Astrocyte (in vitro differentiated cells and primary cell): Measurements from ENCODE around the gene ALLC. TPM values are rescaled to one million over a fixed set of nuclear protein-coding genes. Genes with fewer than 3 reads are reported as not detected.

Experiments
- DNase-seq: peaks from one replicate; pipeline ENCODE4 v3.0.0-alpha.2; 2010; ENCODE audit warnings: low read depth
- FAIRE-seq: peaks from 2 replicates; lab custom pipeline; 2011; peaks lifted over from hg19 to GRCh38; lab: Jason Lieb, UNC
- H2AFZ ChIP-seq: 2 replicates; pipeline ENCODE4 v1.6.0; 2012; ENCODE audit warnings: low read depth, low read length, inconsistent platforms
- H3K27ac ChIP-seq: 2 replicates; pipeline ENCODE4 v1.5.1; 2011; ENCODE audit warnings: low read depth, low read length, inconsistent platforms
- H3K27me3 ChIP-seq: 2 replicates; pipeline ENCODE4 v1.6.0; 2011; ENCODE audit warnings: low read length, inconsistent platforms; ENCODE audit not compliant: insufficient read depth
- H3K36me3 ChIP-seq: 2 replicates; pipeline ENCODE4 v1.5.1; 2011; ENCODE audit warnings: low read length, inconsistent platforms; ENCODE audit not compliant: insufficient read depth
- H3K4me1 ChIP-seq: 2 replicates; pipeline ENCODE4 v1.5.1; 2011; ENCODE audit warnings: low read length, inconsistent platforms; ENCODE audit not compliant: insufficient read depth
- H3K4me2 ChIP-seq: 2 replicates; pipeline ENCODE4 v1.6.0; 2012; ENCODE audit warnings: low read length, inconsistent platforms
- H3K4me3 ChIP-seq: 2 replicates; pipeline ENCODE4 v1.5.1; 2011; ENCODE audit warnings: low read depth, mild to moderate bottlenecking, low read length, inconsistent platforms; ENCODE audit not compliant: insufficient read depth
- H3K79me2 ChIP-seq: 2 replicates; pipeline ENCODE4 v1.6.0; 2012; ENCODE audit warnings: mild to moderate bottlenecking, low read length, inconsistent platforms; ENCODE audit not compliant: insufficient read depth
- H3K9ac ChIP-seq: 2 replicates; pipeline ENCODE4 v1.6.0; 2012; ENCODE audit warnings: mild to moderate bottlenecking, low read length, inconsistent platforms
- H3K9me3 ChIP-seq: 2 replicates; pipeline ENCODE4 v1.5.1; 2012; ENCODE audit warnings: low read depth, mild to moderate bottlenecking, low read length, inconsistent platforms; ENCODE audit not compliant: insufficient read depth
- H4K20me1 ChIP-seq: 2 replicates; pipeline ENCODE4 v1.6.0; 2012; ENCODE audit warnings: low read length, inconsistent platforms; ENCODE audit not compliant: insufficient read depth
- H3K27ac Mint-ChIP-seq: one replicate; pipeline ENCODE4 v1.8.0; 2021; ENCODE audit warnings: mild to moderate bottlenecking, mixed read lengths; ENCODE audit not compliant: unreplicated experiment
- H3K27me3 Mint-ChIP-seq: one replicate; pipeline ENCODE4 v1.8.0; 2021; ENCODE audit warnings: low read depth, mixed read lengths; ENCODE audit not compliant: unreplicated experiment
- H3K36me3 Mint-ChIP-seq: one replicate; pipeline ENCODE4 v1.8.0; 2021; ENCODE audit warnings: low read depth, mixed read lengths; ENCODE audit not compliant: unreplicated experiment
- H3K4me1 Mint-ChIP-seq: one replicate; pipeline ENCODE4 v1.8.0; 2021; ENCODE audit warnings: low read depth, mixed read lengths; ENCODE audit not compliant: unreplicated experiment
- H3K4me3 Mint-ChIP-seq: one replicate; pipeline ENCODE4 v1.8.0; 2021; ENCODE audit warnings: mild to moderate bottlenecking, moderate library complexity, mixed read lengths; ENCODE audit not compliant: unreplicated experiment
- H3K9me3 Mint-ChIP-seq: one replicate; pipeline ENCODE4 v1.8.0; 2021; ENCODE audit warnings: mild to moderate bottlenecking, mixed read lengths; ENCODE audit not compliant: unreplicated experiment
- CTCF ChIP-seq: IDR thresholded peaks from 2 replicates; pipeline ENCODE4 v1.5.1; 2011; ENCODE audit warnings: low read depth, mild to moderate bottlenecking, inconsistent platforms, low read length, moderate library complexity; ENCODE audit not compliant: insufficient read depth
- EZH2 ChIP-seq: IDR thresholded peaks from 2 replicates; pipeline ENCODE4 v1.6.1; 2012; ENCODE audit warnings: mild to moderate bottlenecking, low read length, inconsistent platforms; ENCODE audit not compliant: insufficient read depth
- total RNA-seq: library from RNA; stranded (reverse); gene quantifications from 2 replicates; pipeline ENCODE4 v1.2.1, GENCODE V29; 2021

The ALLC gene
- total RNA-seq, 1 donor from 2014 or later, result not detected

DNA sequence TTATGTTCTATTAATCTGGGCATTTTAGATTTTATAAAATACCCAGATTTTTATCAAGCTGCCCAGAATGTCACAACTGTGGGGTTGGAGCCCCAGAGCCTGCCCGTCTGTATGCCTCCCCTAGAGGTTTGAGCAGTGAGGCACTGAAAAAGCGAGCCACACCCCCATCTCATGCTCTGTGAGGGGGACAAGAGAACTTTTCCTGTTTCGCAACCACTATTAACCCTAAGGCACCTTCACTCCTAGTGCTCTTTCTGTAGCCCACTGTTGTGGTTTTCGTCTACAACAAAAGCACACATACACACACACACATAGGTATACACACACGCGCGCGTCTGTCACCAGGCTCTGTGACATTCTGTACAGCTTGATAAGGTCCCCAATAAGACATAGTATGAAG is 83.4 kb downstream of the ALLC start:
- Mint-ChIP-seq H3K36me3 (no peaks in the 10 kb centered on the region), H3K4me1 (no peaks in the 10 kb centered on the region), H3K27me3 (no peaks in the 10 kb centered on the region), H3K9me3 (peaks cover 5% of the 10 kb centered on the region), H3K4me3 (no peak overlapping the region), H3K27ac (no peak overlapping the region)
- FAIRE-seq (no peak), DNase-seq (no peak)
- H3K79me2 ChIP-seq, result no peaks in the 10 kb centered on the region
- H3K4me2 ChIP-seq, result no peak overlapping the region
- no peaks in the 10 kb centered on the region for H3K27me3 ChIP-seq
- TF ChIP-seq EZH2, result no peak
- no peak for TF ChIP-seq CTCF
- H3K9me3 ChIP-seq, result no peaks in the 10 kb centered on the region
- no peak overlapping the region for H3K27ac ChIP-seq
- no peaks in the 10 kb centered on the region for H4K20me1 ChIP-seq
- H3K4me1 ChIP-seq, result no peaks in the 10 kb centered on the region
- no peaks in the 10 kb centered on the region for H3K36me3 ChIP-seq
- no peak overlapping the region for H3K9ac ChIP-seq
- no peak overlapping the region for H2AFZ ChIP-seq
- H3K4me3 ChIP-seq, result no peak overlapping the region

DNA sequence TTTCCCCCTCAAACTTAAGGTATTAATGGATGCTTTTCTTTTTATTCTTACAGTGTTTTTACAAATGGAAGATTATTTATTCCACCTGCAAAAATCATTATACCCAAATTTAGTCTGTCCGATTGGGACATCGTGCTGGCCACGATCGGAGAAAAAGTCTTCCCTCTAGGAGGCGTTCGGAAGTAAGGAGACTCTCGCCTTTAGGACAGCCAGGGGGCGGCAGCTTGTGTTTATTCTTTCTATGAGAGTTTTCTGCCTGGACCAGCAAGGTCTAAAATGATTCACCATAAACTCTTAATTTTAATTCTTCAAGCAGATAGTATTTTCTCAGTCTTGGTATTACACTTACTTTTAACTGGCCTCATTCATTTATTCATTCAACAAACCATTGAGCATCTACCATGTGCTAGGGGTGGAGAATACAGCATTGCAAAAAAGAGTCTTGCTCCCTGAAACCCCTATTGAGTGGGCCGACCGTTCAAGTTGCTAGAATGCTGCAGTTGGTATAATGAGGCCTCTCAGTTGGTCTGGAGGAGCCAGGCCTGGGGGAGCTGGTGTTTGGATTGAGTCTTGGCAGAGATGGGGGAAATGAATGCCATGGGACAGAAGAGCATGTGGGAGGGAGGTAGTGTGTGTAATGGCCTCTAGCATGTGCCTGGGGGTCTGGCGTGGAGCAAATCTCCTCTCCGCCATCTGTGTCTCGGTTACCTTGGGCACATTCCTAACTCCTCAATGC is 84.0 kb downstream of the ALLC start:
- Mint-ChIP-seq H3K4me1 (no peaks in the 10 kb centered on the region), H3K27me3 (no peaks in the 10 kb centered on the region), H3K27ac (no peak overlapping the region), H3K36me3 (no peaks in the 10 kb centered on the region), H3K9me3 (peaks cover 7% of the 10 kb centered on the region), H3K4me3 (no peak overlapping the region)
- H3K79me2 ChIP-seq, result no peaks in the 10 kb centered on the region
- no peaks in the 10 kb centered on the region for H3K9me3 ChIP-seq
- H3K4me2 ChIP-seq, result no peak overlapping the region
- no peak for DNase-seq
- no peak overlapping the region for H3K9ac ChIP-seq
- no peak overlapping the region for H2AFZ ChIP-seq
- no peaks in the 10 kb centered on the region for H3K27me3 ChIP-seq
- H4K20me1 ChIP-seq, result no peaks in the 10 kb centered on the region
- no peaks in the 10 kb centered on the region for H3K4me1 ChIP-seq
- no peak for TF ChIP-seq CTCF
- no peak for TF ChIP-seq EZH2
- H3K4me3 ChIP-seq, result no peak overlapping the region
- H3K36me3 ChIP-seq, result no peaks in the 10 kb centered on the region
- H3K27ac ChIP-seq, result no peak overlapping the region
- no peak for FAIRE-seq
